Endometrial microvascular endothelial cells (primary cell): Measurements from ENCODE around the gene SSRP1. TPM values are rescaled to one million over a fixed set of nuclear protein-coding genes. Genes with fewer than 3 reads are reported as not detected.
"Not testable (repeated sequence)": the region's sequence is repeated elsewhere in the genome, so short reads cannot be mapped to it uniquely, and the experiment has no call there.

Experiments
- in situ Hi-C: cut with HindIII; loops from 2 replicates; pipeline ENCODE4 v1.10.0; 2017; ENCODE audit warnings: low sequenced_read_pairs, low pct_unique_long_range_greater_than_20kb; ENCODE audit errors: inconsistent ontology term
- total RNA-seq: library from RNA; depleted of rRNA; stranded (reverse); fragments of >200 nt; gene quantifications from one replicate; pipeline ENCODE4 v1.2.3, GENCODE V29; 2015; ENCODE audit errors: inconsistent ontology term

The SSRP1 gene
- total RNA-seq, result 124 TPM

GRCh38 chr11:57335343-57336110 is at the start of gene SSRP1:
Gene SSRP1 (minus strand): TSS chr11:57335892. CDS start chr11:57335121, 771 bp downstream.
- in situ Hi-C loops, result no loop called here

GRCh38 chr11:57380975-57381374 is 45.3 kb upstream of the SSRP1 start, which contains the start of gene PRG3:
Gene PRG3 (minus strand): TSS chr11:57381150. CDS start chr11:57380708, 442 bp downstream.
- in situ Hi-C loops, result no loop called here

- in situ Hi-C loops, result no loop called here
Measured at GRCh38 chr11:57379732-57380131, 44.0 kb upstream of the SSRP1 start.

GRCh38 chr11:57378186-57378585 is 42.5 kb upstream of the SSRP1 start:
- in situ Hi-C loops, result no loop called here

GRCh38 chr11:57377107-57377506 is 41.4 kb upstream of the SSRP1 start:
- in situ Hi-C loops, result no loop called here

GRCh38 chr11:57376095-57377090 is 40.7 kb upstream of the SSRP1 start:
- in situ Hi-C loops, result no loop called here

GRCh38 chr11:57375490-57375889 is 39.8 kb upstream of the SSRP1 start:
- in situ Hi-C loops, result no loop called here

- in situ Hi-C loops, result no loop called here
Measured at GRCh38 chr11:57374966-57375365, 39.3 kb upstream of the SSRP1 start.

GRCh38 chr11:57373146-57373545 is 37.5 kb upstream of the SSRP1 start:
- in situ Hi-C loops, result no loop called here

- in situ Hi-C loops, result no loop called here
Measured at GRCh38 chr11:57370941-57371340, 35.2 kb upstream of the SSRP1 start.

GRCh38 chr11:57370251-57370650 is 34.6 kb upstream of the SSRP1 start:
- in situ Hi-C loops, result no loop called here

GRCh38 chr11:57368845-57369232 is 33.1 kb upstream of the SSRP1 start:
- in situ Hi-C loops, result no loop called here

- in situ Hi-C loops, result no loop called here
Measured at GRCh38 chr11:57368106-57368844, 32.6 kb upstream of the SSRP1 start.

GRCh38 chr11:57364851-57365660 is 29.4 kb upstream of the SSRP1 start:
- in situ Hi-C loops, result no loop called here

- in situ Hi-C loops, result no loop called here
Measured at GRCh38 chr11:57363131-57364080, 27.7 kb upstream of the SSRP1 start.

- in situ Hi-C loops, result no loop called here
Measured at GRCh38 chr11:57361926-57362325, 26.2 kb upstream of the SSRP1 start.

GRCh38 chr11:57361420-57361819 is 25.7 kb upstream of the SSRP1 start:
- in situ Hi-C loops, result not testable (repeated sequence)
